NCI-H2196 (cell line): Measurements from ENCODE around the gene ACSL6.

Experiments used
- DNase-seq: peaks from one replicate; lab custom pipeline; 2025; ENCODE audit not compliant: unreplicated experiment; lab: John Stamatoyannopoulos, UW

The ACSL6 gene, protein sequence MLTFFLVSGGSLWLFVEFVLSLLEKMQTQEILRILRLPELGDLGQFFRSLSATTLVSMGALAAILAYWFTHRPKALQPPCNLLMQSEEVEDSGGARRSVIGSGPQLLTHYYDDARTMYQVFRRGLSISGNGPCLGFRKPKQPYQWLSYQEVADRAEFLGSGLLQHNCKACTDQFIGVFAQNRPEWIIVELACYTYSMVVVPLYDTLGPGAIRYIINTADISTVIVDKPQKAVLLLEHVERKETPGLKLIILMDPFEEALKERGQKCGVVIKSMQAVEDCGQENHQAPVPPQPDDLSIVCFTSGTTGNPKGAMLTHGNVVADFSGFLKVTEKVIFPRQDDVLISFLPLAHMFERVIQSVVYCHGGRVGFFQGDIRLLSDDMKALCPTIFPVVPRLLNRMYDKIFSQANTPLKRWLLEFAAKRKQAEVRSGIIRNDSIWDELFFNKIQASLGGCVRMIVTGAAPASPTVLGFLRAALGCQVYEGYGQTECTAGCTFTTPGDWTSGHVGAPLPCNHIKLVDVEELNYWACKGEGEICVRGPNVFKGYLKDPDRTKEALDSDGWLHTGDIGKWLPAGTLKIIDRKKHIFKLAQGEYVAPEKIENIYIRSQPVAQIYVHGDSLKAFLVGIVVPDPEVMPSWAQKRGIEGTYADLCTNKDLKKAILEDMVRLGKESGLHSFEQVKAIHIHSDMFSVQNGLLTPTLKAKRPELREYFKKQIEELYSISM

DNA sequence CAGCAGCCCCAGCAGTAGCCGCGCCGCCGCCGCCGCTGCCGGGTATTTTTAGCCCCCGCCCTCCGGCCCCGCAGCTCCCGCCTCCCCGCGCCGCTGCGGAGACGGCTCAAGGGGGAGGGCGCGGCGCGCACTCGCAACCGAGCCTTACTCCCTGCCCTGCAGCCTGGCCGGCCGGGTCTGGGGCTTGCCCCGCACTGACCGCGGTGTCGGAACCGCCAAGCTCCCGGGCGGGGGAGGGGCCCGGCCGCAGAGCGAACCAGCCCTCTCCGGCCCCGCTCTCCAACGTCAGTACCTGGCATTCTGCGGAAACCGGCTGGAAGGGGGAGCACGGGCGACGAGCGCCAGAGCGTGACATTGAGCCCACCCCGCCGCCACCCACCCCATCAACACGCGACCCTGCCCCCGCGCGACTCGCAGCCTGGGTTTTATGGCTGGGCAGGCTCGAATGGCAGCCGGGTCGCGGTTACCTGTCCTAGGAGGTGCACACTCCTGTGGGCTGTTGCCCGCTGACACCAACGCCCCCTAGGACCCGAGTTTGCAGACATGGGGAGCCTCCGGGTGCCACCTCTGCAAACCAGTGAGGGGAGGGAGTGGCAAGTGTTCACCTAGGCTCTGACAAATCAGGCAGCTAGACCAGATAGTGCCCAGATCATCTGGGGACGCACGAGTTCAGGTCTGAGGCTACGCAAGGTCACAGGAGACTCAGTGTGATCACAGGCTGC, at the start of gene ACSL6:
Gene ACSL6, minus strand, starts transcription at position 37 of the 722 bp plus-strand sequence. CDS start 105 bp downstream, outside the sequence.
- DNase-seq: peak; percentile 31

DNA sequence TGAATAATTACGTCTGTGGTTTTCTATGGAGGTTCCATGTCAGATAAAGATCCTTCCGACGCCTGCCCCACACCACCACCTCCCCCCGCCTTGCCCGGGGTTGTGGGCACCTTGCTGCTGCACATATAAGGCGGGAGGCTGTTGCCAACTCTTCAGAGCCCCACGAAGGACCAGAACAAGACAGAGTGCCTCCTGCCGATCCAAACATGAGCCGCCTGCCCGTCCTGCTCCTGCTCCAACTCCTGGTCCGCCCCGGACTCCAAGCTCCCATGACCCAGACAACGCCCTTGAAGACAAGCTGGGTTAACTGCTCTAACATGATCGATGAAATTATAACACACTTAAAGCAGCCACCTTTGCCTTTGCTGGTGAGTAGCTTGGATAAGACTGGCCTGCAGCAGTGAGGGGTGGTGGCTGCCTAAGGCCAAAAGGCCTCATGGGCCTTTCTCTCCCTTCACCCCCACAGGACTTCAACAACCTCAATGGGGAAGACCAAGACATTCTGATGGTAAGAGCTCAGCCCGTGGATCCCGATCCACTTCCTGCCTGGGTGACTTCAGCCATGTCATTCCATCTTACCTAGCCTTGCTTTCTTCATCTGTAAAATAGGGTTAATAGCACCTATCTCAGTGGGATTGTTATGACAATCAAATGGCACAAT, 49.2 kb upstream of the ACSL6 start, which contains the start of gene IL3:
Gene IL3, plus strand, starts transcription at position 155 of the 661 bp plus-strand sequence. Its CDS starts 52 bp downstream, at position 207.
- no peak for DNase-seq

DNA sequence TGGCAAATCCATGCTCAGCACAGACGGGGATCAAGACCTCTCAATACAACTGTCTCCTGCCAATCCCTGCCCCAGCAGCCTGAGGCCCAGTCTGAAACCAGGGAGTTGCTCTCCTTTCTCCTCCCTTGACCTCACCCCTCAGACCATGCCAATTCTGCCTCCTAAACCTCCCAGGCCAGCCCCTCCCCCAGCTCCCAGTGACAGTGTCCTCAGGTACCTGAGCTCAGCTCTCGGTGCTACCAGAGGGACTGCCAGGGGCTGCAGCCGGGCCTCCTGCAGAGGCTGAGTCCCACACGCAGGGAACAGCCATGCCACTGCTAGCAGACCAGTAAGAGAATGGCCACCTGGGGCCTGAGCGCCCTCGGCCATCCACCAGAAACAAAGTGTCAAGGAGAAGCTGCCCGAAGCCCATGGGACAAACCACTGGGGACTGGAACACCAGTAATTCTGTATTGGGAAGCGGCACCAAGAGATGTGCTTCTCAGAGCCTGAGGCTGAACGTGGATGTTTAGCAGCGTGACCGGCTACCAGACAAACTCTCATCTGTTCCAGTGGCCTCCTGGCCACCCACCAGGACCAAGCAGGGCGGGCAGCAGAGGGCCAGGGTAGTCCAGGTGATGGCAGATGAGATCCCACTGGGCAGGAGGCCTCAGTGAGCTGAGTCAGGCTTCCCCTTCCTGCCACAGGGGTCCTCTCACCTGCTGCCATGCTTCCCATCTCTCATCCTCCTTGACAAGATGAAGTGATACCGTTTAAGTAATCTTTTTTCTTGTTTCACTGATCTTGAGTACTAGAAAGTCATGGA, 48.4 kb upstream of the ACSL6 start:
- DNase-seq: no peak

DNA sequence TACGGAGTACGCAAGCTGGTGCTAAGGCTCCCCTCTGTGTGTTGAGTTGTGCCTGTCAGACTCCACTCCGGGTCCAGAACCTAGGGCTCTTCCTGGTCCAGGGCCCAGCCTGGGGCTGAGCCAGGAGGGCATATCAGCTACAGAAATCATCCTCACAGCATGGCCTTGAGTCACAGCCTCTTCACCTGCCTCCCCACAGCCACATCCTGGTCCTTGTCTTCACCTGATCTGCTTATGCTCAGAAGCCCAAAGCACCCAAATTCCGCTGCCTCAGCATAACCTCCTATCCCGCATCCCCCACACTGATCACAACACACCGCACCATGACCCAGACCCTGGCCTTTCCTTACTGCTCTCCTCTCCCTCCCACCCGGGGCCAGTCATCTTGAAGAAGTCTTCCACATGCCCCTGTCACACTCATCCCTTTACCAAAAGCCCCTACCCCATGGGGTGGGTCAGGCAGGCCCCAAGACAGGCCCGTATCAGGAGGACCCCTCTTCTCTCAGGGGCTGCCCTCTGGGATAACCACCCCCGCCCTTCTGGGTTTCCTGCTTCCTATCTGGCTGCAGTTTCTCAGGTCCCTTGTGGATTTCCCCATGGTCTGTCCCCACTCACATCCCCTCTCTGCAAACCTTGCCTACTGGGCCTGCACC, 47.7 kb upstream of the ACSL6 start:
- no peak for DNase-seq

DNA sequence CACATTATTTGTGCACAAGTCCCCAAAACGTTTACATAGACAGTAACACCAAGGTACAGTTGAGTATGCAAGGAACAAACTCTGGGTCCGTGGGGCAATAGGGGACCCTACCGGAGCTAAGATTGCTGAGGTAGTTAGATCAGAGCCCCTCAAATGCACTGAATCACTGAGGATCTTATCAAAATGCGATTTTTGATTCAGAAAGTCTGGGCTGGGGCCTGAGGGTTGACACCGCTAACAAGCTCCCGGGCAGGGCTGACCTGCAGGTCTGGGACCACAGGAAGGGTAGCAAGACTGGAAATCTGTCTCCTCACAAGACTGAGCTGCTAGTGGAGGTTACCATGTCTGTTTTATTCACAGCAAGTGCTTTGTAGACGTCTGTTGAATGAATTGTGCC, 47.2 kb upstream of the ACSL6 start:
- DNase-seq: no peak

DNA sequence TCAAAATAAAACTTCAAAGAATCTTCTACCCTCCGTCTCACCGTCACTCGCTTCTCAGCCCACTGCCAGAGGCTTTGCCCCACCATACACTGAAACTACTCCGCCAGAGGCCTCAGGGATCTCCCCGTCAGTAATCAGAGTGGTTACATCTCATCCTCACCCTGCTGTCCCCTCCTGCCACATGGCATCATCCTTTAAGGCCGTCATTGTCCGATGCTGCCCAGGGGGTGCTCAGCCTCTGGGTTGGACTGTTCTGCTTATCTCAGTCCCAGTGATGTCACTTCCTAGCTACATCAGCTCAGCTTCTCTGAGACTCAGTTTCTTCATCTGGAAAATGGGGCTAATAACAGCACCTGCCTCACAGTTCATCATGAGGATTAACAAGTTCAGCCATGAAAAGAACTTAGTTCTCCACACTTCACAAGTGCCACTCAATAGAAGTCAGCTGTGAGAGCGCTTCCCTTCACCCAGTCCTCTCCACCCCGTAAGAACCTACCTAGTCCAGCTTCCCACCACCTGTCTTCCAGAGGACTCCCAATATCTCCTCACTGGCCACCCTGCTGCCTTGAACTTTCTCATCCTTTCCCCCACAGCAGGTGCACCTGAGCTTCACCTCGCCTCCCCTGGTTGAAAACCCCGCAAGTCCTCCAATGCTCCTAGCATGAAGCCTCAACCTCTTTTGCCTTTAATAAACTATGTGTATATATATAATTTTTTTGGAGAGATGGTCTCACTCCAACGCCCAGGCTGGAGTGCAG, 46.2 kb upstream of the ACSL6 start:
- no peak for DNase-seq

DNA sequence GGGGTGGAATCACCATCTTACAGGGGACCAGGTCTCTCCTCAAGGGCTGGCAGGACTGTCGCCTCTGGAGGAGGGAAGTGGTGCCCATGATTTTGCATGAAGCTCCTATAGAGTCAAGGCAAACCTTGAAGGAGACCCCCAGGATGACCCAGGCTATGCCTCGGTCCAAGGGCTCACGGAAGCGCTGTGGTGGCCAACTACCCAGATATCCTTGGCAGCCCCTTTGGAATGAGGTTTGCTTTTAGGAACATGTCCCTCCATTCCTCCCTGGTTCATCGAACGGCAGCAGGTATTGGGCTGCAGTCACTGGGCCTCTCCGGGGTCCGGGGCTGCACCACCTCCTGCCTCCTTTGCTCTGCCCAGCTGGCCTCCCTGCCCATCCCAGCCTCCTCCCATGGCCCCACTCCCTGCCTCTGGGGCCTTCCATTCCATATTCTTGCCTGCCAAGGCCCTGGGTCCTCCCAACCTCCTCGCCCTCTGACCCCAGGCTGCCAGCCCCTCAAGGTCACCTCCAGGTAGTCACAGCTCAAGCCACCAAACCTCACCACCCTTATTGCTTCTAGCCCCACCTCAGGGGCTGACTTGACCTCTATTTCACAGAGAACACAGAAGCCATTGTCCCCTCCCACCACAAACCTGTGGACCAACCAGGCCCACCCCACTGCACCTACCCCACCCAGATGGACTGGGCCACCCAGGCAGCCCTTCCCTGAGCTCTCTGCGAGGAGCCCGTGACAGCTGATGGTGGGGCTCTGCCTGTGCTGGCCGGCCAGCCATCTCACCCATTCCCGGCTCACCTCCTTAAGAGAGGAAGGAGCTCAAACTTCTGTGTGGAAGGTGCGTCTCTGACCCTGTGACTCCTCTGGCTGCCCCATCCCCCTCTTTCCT, 45.4 kb upstream of the ACSL6 start:
- no peak for DNase-seq

DNA sequence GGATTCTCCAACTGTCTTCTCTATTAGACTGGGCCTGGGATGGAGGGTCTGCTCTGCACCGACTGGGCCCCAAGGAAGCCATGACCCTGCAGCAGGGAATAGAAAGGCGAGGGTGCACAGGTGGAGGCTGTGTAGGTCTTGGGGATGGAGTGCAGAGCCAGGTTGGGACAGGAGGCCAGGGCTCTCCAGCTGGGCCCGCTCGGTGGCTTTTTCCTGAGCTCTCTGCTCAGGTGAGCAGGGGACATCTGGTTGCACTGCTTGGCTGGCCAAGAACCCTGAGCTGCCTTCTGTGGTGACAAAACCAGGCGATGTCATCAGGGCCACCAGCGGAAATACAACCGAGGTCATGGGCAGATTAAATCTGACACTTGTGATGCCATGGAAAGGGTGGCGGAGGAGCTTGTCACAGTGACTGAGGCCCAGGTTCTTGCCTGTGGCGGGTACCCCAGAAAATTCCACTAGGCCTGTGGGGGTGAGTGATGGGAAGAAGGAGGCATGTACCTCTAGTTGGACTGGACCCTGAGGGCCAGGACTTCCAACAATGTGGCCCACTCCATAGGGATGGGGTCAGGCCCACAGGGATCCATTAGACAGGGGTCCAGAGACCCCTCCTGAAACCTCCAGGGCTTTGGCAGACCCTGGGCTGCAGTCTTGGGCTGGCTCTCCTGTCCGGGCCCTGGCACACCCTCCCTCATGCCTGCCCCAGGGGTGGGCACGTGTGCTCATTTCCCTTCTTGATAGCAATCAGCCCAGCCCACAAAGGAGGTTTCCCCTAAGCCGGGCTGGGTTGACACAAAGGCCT, 44.6 kb upstream of the ACSL6 start:
- no peak for DNase-seq

DNA sequence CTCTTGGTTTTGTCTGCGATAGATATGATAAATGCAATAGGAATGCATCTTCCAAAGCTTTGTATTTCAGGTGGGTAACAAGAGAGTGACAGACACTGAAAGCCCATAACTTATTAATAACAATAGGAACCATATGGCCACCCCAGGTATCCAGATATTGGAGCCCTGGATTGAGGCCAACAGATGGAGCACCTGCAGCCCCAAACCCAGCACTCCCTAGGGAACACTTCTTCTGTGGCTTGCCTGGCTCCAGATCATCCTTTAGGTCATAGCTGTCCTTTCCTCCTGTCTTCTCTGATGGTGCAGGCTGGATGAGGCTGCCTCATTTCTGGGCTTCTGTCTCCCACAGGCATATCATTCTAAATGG, 44.0 kb upstream of the ACSL6 start:
- DNase-seq: no peak

DNA sequence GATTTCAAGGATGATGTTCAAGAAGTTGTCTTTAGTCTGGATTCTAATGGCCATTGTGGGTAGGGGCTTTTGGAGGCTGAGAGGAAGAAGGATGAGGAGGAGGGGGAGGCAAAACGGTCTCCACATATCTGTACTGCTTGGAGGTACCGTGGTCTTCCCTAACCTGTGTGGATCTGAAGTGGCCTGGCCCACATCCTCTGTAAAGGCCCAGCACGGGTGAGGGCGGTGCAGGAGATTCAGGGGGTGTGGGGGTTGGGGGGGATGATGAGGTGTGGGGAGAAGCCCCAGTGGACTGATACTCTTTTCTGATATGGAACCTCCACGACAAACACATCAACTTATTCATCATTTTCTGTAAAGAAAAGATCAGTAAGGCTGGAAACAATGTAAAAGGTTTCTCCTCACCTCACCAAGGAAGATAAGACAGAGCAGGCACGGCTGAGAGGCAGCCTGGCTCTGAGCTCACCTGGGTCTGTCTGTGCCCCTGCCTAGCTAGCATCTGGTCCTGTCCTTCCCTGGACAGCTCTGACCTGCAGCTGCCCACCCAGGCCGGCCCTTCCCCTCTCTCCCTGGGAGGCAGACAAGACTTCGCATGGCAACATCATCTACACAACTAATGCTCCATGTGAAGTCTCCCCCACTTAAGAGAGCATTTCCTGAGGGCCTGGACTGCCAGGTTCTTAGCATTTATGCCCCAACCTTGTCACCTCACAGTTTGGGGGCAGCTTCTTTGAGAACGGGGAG, 43.4 kb upstream of the ACSL6 start:
- no peak for DNase-seq

DNA sequence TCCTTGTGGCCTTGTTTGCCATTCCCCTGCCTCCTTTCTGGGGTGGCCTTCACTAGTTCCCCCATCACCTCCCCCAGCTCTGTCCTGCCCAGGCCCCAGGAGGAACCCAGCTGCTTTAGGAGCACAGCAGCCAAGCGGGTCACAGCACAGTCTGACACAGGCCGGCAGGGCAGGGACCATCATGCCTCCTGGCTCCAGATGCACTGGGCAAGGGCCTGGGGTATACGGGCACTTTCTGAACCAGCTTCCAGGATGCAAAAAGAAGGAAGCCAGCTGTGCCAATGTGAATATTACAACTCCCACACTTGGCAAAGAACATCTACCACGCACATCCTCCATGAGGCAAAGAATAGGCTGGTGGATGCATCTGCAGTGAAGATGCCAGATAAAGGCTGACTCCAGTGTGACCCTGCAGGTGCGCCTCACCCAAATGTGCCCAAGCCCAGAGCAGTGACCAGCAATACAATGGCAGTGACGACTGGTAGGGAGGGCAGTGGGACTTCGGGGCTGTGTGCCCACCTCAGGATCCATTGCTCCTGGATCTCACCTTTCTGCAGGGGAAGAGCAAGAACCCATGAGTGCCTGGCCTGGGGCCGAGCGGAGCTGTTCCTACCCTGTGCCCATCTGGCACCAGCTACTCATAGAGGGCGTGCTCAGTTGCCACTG, 42.7 kb upstream of the ACSL6 start:
- DNase-seq: no peak

DNA sequence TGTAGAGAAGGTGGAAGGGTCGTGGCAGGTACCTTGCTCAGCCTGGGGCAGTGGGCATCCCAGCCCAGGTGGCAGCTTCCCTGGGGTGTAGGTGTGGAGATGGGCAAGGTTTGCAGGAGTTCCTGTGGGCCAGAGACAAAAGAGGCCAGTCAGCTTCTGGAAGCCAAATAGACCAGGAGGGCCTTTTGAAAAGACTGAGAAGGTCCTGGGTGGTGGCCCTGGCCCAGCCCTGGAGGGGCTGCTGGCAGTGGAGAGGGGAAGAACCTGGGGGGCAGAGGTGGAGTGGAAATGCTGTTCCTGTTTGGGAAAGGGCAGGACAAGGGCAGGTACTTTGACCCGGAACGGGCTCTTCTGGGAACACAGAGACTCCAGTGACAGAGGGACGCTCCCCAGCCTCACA, 42.0 kb upstream of the ACSL6 start:
- DNase-seq: no peak

DNA sequence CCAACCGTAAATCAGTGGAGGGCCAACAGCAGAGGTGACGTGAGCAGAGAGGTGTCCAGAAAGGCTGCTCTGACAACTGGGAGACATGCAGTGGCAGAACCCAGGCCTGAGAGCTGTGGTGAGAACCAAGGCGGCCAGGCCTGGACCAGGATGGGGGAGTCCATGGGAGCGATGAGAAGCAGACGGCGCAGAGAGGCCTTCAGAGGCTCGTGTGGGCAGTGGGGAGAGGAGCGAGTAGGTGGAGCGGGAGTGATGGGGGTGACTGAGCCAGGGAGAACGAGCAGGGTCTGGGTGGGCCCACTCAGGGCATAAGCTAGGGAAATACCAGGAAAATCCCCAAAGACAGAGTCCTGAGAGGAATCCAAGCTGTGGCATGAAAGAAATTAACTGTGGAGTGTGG, 41.1 kb upstream of the ACSL6 start:
- no peak for DNase-seq

DNA sequence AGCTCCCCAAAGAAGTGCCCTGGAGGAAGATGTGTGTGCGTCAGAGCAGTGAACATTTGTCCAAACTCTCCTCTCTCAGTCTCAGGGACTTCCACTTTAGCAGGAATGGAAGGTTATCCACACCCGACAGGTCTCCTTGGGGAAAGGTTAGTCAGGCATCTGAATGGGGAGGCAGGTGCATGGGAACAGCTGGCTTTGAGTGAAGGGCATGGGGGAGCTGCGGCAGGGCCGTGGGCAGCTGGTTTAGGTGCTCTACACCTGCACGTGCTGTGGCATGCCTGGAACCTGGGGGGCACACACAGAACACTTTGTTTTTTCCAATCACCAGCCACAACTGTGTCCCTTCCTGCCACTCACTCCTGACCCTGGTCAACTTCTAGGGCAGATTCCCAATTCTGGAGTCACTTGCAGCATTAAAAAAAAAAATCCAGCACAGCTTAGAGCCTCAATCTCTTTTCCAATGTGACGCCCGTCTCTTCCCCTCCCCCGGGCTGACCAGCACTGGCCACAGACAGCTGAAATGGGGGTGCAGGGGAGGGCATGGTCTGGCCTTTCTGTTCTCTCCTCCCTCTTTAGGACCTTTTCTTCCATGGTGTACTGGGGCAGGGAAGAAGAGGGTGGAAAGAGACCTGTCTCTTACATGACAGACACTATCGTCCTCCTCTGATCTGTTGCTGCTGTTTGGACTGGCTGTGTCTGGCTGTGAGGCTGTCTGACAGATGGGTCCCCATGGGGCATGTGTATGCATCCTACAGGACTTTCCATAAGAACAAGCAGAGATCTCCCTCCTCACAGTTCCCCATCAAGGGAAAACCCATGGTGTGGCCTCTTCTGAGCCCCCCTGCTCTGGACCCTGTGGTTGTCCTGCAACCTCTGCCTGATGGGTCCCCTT, 39.4 kb upstream of the ACSL6 start:
- no peak for DNase-seq

DNA sequence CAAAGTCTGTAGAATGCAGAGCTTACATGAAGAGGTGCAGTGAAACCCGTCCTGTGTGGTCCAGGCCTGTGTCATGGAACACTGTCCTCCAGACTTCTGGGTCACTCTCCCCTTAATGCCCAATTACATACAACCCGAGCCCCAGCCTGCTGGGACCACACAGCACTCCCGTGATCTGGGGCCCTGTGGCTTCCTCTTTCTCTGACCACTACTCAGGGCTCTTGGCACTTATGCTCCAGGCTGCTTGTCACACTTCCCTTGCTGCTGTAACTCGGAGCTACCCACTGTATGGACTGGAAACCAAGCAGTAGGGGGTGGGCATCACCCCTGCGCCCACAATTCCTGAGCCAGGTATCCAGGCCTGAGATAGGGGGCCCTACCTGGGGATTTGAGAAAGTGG, 38.7 kb upstream of the ACSL6 start:
- DNase-seq: no peak
